ENCODE results near the gene RASGEF1C. TPM values are rescaled to one million over a fixed set of nuclear protein-coding genes. Genes with fewer than 3 reads are reported as not detected.

RASGEF1C gene
- total RNA-seq, 2 experiments from 2014 or later, result not detected

GRCh38 chr5:180176191-180176590 is 32.8 kb downstream of the RASGEF1C start:
- Mint-ChIP-seq H3K9me3 (no peaks in the 10 kb centered on the region), H3K27ac (no peak overlapping the region), H3K27me3 (peaks cover 12% of the 10 kb centered on the region), H3K4me1 (ENCODE audit: low read depth) (no peaks in the 10 kb centered on the region), H3K4me3 (no peak overlapping the region), H3K36me3 (ENCODE audit: low read depth) (no peaks in the 10 kb centered on the region)
- H3K27ac ChIP-seq (ENCODE audit: low read depth in 1 of 2, low read length in 2 of 2), result no peak overlapping the region
- H3K9me3 ChIP-seq (ENCODE audit: control insufficient read depth in 1 of 2, insufficient read depth in 1 of 2, low read length in 2 of 2), result no peaks in the 10 kb centered on the region
- no peak for DNase-seq
- no peak for TF ChIP-seq CTCF (IDR thresholded peaks at IDR 0.05)
- intact Hi-C loops (cut with DNase I, micrococcal nuclease), result no loop called here
- ChIA-PET CTCF (no interaction called here), POLR2A (no interaction called here)
- peaks cover 0 to 8% of the 10 kb centered on the region in 2 experiments for H3K27me3 ChIP-seq (ENCODE audit: control insufficient read depth in 1 of 2, insufficient read depth in 2 of 2, low read length in 2 of 2)
- no peaks in the 10 kb centered on the region for H3K4me1 ChIP-seq (ENCODE audit: insufficient read depth, low read length)
- ATAC-seq (ENCODE audit: poor library complexity), result no peak
- no peak overlapping the region for H3K4me3 ChIP-seq (ENCODE audit: low read length)
- no peaks in the 10 kb centered on the region for H3K36me3 ChIP-seq (ENCODE audit: insufficient read depth, low read length)

- Mint-ChIP-seq H3K9me3 (no peaks in the 10 kb centered on the region), H3K4me3 (no peak overlapping the region), H3K27ac (no peak overlapping the region), H3K27me3 (peaks cover 9% of the 10 kb centered on the region), H3K36me3 (ENCODE audit: low read depth) (no peaks in the 10 kb centered on the region), H3K4me1 (ENCODE audit: low read depth) (no peaks in the 10 kb centered on the region)
- H3K27me3 ChIP-seq (ENCODE audit: control insufficient read depth in 1 of 2, insufficient read depth in 2 of 2, low read length in 2 of 2), result peaks cover 0 to 2% of the 10 kb centered on the region in 2 experiments
- no peak overlapping the region for H3K27ac ChIP-seq (ENCODE audit: low read depth in 1 of 2, low read length in 2 of 2)
- intact Hi-C loops (cut with DNase I, micrococcal nuclease), result no loop called here
- no peak for DNase-seq
- no peaks in the 10 kb centered on the region for H3K36me3 ChIP-seq (ENCODE audit: insufficient read depth, low read length)
- H3K4me1 ChIP-seq (ENCODE audit: insufficient read depth, low read length), result no peaks in the 10 kb centered on the region
- POLR2A ChIA-PET, result no interaction called here
- H3K4me3 ChIP-seq (ENCODE audit: low read length), result no peak overlapping the region
- no peak for ATAC-seq (ENCODE audit: poor library complexity)
- CTCF ChIA-PET, result no interaction called here
- no peaks in the 10 kb centered on the region for H3K9me3 ChIP-seq (ENCODE audit: control insufficient read depth in 1 of 2, insufficient read depth in 1 of 2, low read length in 2 of 2)
- no peak for TF ChIP-seq CTCF (IDR thresholded peaks at IDR 0.05)
Observed at GRCh38 chr5:180175015-180175431, 34.0 kb downstream of the RASGEF1C start.

- no peak for ATAC-seq (ENCODE audit: poor library complexity)
- Mint-ChIP-seq H3K4me1 (ENCODE audit: low read depth) (no peaks in the 10 kb centered on the region), H3K9me3 (no peaks in the 10 kb centered on the region), H3K4me3 (no peak overlapping the region), H3K27ac (no peak overlapping the region), H3K27me3 (peaks cover 7% of the 10 kb centered on the region), H3K36me3 (ENCODE audit: low read depth) (no peaks in the 10 kb centered on the region)
- no peaks in the 10 kb centered on the region for H3K36me3 ChIP-seq (ENCODE audit: insufficient read depth, low read length)
- H3K4me1 ChIP-seq (ENCODE audit: insufficient read depth, low read length), result no peaks in the 10 kb centered on the region
- H3K4me3 ChIP-seq (ENCODE audit: low read length), result no peak overlapping the region
- H3K27me3 ChIP-seq (ENCODE audit: control insufficient read depth in 1 of 2, insufficient read depth in 2 of 2, low read length in 2 of 2), result peaks cover 0 to 2% of the 10 kb centered on the region in 2 experiments
- TF ChIP-seq CTCF (IDR thresholded peaks at IDR 0.05), result no peak
- ChIA-PET POLR2A (no interaction called here), CTCF (no interaction called here)
- no peak for DNase-seq
- H3K27ac ChIP-seq (ENCODE audit: low read depth in 1 of 2, low read length in 2 of 2), result no peak overlapping the region
- intact Hi-C loops (cut with DNase I, micrococcal nuclease), result no loop called here
- no peaks in the 10 kb centered on the region for H3K9me3 ChIP-seq (ENCODE audit: control insufficient read depth in 1 of 2, insufficient read depth in 1 of 2, low read length in 2 of 2)
Observed at GRCh38 chr5:180174587-180174972, 34.4 kb downstream of the RASGEF1C start.
